ENCODE results near the gene MX2.

MX2 gene

DNA sequence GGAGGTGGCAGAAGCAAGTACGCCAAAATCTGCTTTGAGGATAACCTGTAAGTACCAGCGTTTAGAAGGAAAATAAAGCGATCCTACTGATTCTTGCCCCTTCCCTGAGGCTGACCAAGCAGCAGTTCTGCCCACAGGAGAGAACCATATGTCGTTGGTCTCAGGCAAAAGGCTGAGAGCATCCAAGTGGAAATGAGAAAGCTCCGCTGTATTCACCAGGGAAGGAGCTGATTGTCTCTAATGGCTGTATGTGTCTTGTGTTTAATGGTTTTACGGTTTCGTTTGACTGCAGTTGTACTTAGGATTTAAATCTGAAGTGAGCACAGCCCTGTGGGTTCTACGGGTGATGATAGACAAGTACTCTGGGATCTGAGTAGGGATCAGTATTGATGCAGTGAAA is 23.4 kb upstream of the MX2 start:
- CTCF ChIA-PET: interaction anchor here (1.4 kb wide), 1 partner anchor 25 kb away, joined by 3 read pairs; no protein-coding TSS in a partner anchor
- POLR2A ChIA-PET: no interaction called here
- TF ChIP-seq, protein P1, sequence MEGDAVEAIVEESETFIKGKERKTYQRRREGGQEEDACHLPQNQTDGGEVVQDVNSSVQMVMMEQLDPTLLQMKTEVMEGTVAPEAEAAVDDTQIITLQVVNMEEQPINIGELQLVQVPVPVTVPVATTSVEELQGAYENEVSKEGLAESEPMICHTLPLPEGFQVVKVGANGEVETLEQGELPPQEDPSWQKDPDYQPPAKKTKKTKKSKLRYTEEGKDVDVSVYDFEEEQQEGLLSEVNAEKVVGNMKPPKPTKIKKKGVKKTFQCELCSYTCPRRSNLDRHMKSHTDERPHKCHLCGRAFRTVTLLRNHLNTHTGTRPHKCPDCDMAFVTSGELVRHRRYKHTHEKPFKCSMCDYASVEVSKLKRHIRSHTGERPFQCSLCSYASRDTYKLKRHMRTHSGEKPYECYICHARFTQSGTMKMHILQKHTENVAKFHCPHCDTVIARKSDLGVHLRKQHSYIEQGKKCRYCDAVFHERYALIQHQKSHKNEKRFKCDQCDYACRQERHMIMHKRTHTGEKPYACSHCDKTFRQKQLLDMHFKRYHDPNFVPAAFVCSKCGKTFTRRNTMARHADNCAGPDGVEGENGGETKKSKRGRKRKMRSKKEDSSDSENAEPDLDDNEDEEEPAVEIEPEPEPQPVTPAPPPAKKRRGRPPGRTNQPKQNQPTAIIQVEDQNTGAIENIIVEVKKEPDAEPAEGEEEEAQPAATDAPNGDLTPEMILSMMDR (IDR thresholded peaks at IDR 0.05; ENCODE audit: control extremely low read depth, extremely low read depth, low read depth, missing control alignments): no peak
- no peak for DNase-seq (ENCODE audit: extremely low spot score)

- no peak for DNase-seq (ENCODE audit: extremely low spot score)
- TF ChIP-seq, protein P1 (IDR thresholded peaks at IDR 0.05; ENCODE audit: control extremely low read depth, extremely low read depth, low read depth, missing control alignments): no peak
- ChIA-PET CTCF (no interaction called here), POLR2A (no interaction called here)
These were observed 19.8 kb upstream of the MX2 start for GRCh38 chr21:41342035-41342434.

- no peak for DNase-seq (ENCODE audit: extremely low spot score)
- ChIA-PET POLR2A (no interaction called here), CTCF (interaction anchor here (0.9 to 1.4 kb wide), 2 partner anchors 23 to 25 kb away, joined by 3 read pairs; no protein-coding TSS in a partner anchor)
- TF ChIP-seq, protein P1 (IDR thresholded peaks at IDR 0.05; ENCODE audit: control extremely low read depth, extremely low read depth, low read depth, missing control alignments): no peak
These were observed 17.7 kb upstream of the MX2 start for GRCh38 chr21:41344146-41344545.

- DNase-seq (ENCODE audit: extremely low spot score): no peak
- POLR2A ChIA-PET: no interaction called here
- CTCF ChIA-PET: no interaction called here
- TF ChIP-seq, protein P1 (IDR thresholded peaks at IDR 0.05; ENCODE audit: control extremely low read depth, extremely low read depth, low read depth, missing control alignments): no peak
These were observed 16.5 kb upstream of the MX2 start for GRCh38 chr21:41345356-41345755.

DNA sequence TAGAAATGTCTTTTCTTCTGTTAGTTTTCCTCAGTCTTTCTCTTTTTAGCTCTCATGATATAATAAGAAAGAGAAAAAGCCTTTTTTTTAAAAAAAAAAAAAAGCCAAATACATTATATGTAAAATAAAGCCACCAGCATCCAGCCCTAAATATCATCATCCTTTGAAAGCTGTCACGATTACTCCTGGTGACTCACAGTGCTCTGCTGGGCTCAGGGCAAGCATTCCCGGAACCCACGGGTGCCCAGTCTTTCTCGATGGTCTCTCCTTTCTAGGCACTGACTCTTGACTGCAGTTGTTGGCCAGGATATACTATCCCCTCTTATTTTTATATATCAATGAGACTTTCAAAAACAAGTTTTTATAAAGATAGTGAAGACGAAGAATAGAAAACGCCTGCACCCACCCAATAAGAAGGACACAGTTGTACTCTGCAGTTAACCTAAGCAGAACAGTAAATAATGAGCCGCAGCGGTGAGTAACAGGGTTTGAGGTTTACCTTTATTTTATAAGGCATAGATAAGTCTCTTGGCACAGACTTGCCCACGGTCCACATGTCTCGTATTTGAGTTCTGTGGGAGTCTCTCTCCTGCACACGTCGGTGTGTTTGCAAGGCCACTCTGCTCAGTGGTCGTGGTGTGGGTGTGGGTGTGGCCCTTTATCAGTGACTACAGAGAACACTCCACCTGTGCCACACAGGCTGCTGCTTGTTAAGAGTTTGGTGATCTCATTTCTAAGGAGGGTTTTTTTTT is 15.7 kb upstream of the MX2 start:
- TF ChIP-seq, protein P1 (IDR thresholded peaks at IDR 0.05; ENCODE audit: control extremely low read depth, extremely low read depth, low read depth, missing control alignments): no peak
- no peak for DNase-seq (ENCODE audit: extremely low spot score)
- ChIA-PET POLR2A (no interaction called here), CTCF (no interaction called here)

- ChIA-PET CTCF (no interaction called here), POLR2A (no interaction called here)
- TF ChIP-seq, protein P1 (IDR thresholded peaks at IDR 0.05; ENCODE audit: control extremely low read depth, extremely low read depth, low read depth, missing control alignments): no peak
These were observed 15.1 kb upstream of the MX2 start for GRCh38 chr21:41346758-41347157.

More at GRCh38 chr21:41346758-41347157, 15.1 kb upstream of the MX2 start:
- no peak for DNase-seq (ENCODE audit: extremely low spot score)
